GM21528 (cell line): Measurements from ENCODE around the gene KNTC1.
A peak's percentile ranks its signal among the peaks of the same experiment; 100 is the strongest.
"Not testable (repeated sequence)": the region's sequence is repeated elsewhere in the genome, so short reads cannot be mapped to it uniquely, and the experiment has no call there.

ENCODE experiments used
- ATAC-seq: cut with Tn5 transposase; IDR thresholded peaks from one replicate; pipeline ENCODE4 v1.9.1; 2021; ENCODE audit warnings: mild to moderate bottlenecking, moderate library complexity; ENCODE audit not compliant: unreplicated experiment, low FRiP score

The KNTC1 gene, protein sequence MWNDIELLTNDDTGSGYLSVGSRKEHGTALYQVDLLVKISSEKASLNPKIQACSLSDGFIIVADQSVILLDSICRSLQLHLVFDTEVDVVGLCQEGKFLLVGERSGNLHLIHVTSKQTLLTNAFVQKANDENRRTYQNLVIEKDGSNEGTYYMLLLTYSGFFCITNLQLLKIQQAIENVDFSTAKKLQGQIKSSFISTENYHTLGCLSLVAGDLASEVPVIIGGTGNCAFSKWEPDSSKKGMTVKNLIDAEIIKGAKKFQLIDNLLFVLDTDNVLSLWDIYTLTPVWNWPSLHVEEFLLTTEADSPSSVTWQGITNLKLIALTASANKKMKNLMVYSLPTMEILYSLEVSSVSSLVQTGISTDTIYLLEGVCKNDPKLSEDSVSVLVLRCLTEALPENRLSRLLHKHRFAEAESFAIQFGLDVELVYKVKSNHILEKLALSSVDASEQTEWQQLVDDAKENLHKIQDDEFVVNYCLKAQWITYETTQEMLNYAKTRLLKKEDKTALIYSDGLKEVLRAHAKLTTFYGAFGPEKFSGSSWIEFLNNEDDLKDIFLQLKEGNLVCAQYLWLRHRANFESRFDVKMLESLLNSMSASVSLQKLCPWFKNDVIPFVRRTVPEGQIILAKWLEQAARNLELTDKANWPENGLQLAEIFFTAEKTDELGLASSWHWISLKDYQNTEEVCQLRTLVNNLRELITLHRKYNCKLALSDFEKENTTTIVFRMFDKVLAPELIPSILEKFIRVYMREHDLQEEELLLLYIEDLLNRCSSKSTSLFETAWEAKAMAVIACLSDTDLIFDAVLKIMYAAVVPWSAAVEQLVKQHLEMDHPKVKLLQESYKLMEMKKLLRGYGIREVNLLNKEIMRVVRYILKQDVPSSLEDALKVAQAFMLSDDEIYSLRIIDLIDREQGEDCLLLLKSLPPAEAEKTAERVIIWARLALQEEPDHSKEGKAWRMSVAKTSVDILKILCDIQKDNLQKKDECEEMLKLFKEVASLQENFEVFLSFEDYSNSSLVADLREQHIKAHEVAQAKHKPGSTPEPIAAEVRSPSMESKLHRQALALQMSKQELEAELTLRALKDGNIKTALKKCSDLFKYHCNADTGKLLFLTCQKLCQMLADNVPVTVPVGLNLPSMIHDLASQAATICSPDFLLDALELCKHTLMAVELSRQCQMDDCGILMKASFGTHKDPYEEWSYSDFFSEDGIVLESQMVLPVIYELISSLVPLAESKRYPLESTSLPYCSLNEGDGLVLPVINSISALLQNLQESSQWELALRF (N-terminal part only)

DNA sequence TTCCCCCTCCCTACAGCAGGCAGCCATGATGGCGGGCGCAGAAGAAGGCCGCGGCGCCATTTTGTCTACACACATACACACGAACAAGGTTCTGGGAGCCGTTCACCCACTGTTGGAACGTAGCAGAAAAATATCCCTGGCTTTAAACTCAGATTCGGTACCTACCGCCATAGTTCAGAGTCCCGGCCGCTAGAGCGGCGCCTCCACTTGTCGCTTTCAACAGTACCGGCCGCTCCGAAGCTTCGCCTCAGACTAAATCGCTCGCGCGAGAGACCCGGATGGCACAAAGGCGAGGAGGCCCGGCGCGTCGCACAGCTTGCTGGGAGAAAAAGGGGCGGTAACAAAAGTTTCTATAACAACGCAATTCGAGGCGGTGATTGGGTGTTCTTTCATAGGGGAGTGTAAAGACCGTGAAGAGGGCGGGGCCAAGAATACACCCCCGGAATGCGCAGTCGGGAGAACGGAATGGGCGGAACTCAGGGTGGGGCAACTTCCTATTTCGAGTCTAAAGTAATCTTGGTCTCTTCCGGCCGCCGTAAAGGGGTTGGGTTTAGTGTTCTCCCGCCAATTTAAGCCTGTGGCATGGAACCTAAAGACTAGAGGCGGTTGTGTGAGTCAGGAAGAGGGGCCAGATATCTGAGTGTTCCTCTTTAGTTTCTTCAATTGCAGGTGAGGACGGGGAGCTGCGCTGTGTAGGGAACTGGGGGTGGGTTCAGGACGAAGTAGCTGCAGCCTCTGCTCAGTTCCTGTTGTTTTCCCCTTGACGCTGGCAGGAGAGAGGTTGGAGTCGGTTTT, at the start of gene KNTC1, which contains the start of gene RSRC2:
KNTC1 (plus strand) TSS at position 567 of the 795 bp plus-strand sequence. CDS start 2,815 bp downstream, outside the sequence.
RSRC2 (minus strand) TSS at position 254 of the 795 bp plus-strand sequence; CDS start at position 171, 83 bp downstream.
- peak; percentile 90 for ATAC-seq

DNA sequence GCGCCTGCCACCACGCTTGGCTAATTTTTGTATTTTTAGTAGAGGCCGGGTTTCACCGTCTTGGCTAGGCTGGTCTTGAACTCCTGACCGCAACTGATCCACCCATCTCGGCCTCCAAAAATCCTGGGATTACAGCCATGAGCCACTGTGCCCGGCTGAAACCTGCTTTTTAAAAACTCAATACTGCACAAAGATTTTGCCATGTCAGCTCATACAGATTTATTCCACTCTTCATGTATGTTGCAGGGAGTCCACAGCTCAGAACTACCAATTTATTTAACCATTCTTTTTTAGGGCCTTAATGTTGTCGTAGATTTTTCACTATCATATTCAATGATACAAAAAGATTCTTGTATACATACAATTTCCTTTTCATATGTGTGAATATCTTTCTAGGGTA, 46.3 kb upstream of the KNTC1 start:
- no peak for ATAC-seq

DNA sequence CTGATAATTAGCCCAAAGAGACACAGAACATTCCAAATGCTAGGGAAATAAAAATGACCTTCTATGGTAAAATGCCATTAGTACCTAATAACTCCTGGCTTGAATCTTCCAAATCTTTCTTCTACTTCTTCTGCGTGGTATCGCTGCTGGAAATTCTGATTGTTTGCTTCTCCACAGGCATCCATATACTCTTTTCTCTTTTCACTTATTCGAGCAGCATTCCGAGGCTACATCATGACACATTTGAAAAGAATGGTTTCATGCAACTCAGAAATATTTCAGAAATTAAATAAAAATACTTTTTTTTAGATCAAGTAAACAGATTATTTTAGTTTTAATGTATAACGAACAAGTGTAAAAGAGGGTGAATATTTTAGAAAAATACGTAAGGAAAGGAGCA, 45.2 kb upstream of the KNTC1 start:
- no peak for ATAC-seq

DNA sequence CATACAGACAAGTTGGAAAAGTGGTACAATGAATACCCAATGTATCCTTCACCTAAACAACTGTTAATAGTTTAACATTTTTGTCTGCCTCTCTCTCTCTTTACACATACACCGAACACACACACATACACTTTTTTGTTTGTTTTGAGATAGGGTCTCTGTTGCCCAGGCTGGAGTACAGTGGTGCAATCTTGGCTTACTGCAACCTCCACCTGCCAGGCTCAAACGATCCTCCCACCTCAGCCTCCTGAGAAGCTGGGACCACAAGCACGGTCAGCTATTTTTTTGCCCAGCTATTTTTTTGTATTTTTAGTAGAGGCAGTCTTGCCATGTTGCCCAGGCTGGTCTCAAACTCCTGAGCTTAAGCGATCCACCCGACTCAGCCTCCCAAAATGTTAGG, 43.1 kb upstream of the KNTC1 start:
- ATAC-seq = no peak

DNA sequence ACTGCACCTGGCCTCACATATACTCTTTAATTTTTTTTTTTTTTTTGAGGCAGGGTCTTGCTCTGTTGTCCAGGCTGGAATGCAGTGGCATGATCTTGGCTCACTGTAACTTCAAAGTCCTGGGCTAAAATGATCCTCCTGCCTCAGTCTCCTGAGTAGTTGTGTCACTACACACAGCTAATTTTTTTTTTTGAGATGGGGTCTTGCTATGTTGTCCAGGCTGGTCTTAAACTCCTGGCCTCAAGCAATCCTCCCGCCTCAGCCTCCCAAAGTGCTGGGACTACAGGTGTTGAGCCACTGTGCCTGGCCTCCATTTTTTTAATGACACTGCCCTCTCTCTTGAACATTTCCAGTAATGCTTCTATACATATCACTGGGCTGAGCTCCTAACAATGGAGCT, 42.7 kb upstream of the KNTC1 start:
- not testable (repeated sequence) for ATAC-seq

DNA sequence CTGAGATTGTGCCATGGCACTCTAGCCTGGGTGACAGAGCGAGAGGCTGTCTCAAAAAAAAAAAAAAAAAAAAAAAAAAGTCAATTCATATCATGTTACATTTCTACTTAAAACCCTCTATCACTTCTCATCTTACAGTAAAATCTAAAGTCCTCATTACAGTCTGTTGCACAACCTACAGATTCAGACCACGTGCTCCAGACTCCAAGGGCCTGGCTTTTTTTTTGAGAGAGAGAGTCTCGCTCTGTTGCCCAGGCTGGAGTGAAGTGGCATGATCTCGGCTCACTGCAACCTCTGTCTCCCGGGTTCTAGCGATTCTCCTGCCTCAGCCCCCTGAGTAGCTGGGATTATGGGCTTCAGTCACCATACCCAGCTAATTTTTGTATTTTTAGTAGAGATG, 40.7 kb upstream of the KNTC1 start:
- not testable (repeated sequence) for ATAC-seq

DNA sequence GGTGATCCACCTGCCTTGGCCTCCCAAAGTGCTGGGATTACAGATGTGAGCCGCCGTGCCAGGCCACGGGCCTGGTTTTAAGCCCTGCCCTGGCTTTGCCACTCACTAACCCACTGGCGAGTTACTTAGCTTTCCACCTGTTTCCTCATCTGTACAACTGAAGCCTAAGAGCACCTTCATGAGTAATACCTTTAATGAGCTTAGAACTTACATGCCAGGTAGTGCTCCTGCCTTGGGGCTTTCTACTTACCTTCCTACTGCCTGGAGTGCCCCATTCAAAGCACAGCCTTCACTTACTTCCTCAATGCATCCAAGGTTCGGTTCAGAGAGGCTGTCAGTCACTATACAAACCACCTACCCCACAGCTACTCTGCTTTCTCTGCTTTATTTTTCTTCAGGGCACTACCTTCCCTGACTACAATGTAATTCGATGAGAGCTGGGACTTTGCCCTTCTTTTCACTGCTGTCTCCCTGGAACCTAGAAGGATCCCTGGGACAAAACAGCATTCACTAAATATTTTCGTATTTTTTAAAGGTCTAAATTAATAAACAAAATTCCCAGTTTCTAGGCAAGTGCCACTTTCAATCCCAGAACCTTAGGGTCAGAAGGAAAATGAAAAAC, 40.1 kb upstream of the KNTC1 start:
- ATAC-seq = no peak

DNA sequence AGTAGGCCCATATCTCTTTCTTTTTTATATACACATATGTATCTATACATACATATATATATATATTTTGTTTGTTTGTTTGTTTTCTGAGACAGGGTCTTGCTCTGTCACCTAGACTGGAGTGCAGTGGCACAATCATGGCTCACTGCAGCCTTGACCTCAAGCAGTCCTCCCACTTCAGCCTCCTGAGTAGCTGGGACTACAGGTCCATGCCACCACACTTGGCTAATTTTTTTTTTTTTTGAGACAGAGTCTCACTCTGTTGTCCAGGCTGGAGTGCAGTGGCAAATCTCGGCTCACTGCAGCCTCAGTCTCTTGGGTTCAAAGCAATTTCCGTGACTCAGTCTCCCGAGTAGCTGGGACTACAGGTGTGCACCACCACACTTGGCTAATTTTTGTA, 39.2 kb upstream of the KNTC1 start:
- not testable (repeated sequence) for ATAC-seq

DNA sequence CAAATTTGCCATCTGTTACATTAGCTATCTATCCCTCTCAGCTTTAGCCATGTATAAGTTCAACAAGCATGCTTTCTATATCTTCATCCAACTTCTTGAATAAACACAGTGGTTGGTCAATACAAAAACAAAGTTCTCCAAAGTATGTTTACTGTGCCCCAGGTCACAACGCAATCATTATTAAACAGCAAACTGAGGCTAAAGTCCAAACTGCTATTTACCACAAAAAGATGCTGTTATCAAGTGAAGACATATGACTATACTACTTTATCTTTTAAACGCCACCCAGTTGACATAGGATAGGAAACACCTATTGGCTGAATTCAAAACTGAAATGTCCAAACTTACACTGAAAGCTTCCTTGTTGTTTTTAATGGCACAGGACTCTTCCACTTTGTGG, 38.0 kb upstream of the KNTC1 start:
- ATAC-seq = no peak

DNA sequence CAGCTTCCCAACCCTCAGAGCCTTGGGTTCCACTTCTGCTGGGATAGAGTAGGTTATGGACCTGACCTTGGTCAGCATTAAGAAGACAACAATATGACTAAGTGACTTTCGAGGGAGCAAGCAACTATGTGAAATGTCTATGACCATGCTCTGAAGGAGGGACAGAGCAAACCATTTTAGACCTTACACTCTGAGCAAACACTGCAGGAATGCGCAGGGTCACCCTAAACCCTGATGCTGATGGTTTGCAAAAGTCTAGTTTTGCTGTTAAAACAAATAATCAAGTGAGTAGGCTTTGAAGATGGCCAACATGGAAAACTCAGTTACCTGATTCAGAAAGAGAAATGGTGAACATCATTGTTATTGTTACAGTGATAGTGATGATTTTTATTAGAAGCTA, 35.1 kb upstream of the KNTC1 start:
- no peak for ATAC-seq

DNA sequence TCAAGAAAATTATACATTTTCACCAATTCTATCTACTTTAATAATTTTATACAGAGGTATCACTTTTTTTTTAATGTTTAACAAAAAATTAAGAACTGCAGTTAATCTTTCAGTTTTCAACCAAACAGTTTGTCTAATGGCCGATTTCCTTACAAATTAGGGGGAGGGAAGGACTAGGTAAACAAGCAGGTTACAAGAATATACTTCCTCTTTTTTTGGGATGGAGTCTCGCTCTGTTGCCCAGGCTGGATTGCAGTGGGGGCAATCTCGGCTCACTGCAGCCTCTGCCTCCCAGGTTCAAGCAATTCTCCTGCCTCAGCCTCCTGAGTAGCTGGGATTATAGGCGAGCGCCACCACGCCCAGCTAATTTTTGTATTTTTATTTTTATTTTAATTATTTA, 33.8 kb upstream of the KNTC1 start:
- ATAC-seq = not testable (repeated sequence)

DNA sequence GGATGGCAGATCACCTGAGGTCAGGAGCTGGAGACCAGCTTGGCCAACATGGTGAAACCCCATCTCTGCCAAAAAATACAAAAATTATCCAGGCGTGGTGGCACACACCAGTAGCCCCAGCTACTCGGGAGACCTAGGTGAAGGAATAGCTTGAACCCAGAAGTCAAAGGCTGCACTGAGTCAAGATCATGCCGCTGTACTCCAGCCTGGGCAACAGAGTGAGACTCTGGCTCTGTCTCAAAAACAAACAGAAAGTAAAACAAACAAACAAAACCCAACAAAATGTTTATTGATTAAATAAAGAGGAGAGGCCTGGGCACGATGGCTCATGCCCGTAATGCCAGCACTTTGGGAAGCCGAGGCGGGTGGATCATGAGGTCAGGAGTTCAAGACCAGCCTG, 31.8 kb upstream of the KNTC1 start:
- ATAC-seq = no peak

DNA sequence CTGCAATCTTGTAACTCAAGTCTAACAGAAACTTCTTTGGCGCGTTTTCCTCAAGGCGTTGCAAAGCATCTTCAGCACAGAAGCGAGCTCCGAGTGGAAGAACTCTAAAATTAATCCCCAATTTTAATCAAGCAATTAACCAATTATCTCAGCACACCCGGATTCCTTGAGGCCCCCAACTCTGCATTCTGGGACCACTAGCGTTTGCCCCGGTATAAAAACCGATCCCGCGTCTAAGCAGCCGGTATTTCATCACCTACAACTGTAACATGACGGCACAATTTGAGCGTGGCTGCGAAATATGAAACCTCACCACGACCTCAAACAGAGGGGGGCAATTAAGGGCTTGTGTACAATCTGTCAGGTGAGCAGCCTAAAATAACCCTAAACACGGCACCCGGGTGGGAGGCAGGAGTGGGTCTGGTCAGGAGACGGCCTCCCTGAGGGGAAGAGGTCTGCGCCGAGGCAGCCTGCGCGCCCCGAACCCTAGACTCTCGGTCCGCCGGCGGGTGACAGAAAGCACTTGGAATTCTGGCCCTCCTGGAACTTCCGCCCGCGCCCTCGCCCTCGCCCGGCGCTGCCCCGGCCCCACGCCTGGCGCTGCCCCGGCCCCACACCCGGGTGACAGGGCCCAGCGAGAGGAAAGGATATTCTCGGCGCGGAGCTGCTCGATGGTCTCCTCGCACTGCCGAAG, 26.9 kb upstream of the KNTC1 start:
- ATAC-seq = peak; percentile 28

DNA sequence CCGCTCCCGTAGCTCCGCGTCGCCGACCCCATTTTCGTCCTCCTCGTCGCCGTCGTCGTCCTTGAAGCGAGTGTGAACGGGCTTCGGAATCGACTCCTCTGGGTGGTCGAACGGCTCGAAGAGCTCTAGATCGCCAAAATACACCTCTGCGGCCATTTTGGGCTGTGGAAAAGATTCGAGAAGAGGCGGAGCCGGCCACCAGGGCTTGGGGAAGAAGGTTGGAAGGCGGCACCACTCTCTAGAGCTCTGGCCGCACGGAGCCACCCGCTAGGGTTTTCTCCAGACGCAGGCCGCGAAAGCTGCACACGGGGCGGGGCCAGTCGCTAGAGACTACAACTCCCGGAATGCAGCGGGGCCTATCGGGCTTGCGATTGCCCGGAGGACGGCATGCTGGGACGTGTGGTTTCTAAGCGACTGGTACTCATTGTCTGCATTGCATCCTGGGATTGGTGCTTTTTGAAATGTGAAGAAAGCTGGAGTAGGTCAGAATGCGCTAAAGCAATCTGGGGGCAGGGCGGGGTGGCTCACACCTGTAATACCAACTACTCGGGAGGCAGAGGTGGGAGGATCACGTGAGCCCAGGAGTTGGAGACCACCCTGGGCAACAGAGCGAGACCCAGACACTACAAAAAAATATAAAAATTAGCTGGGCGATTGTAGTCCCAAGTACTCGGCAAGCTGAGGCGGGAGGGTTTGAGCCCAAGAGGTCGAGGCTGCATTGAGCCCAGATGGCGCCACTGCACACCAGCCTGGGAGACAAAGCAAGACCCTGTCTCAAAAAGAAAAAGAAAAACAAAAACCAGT, 26.2 kb upstream of the KNTC1 start, which contains the start of gene ZCCHC8:
ZCCHC8 (minus strand) TSS at position 248 of the 804 bp plus-strand sequence; CDS start at position 156, 92 bp downstream.
- ATAC-seq = peak; percentile 89

DNA sequence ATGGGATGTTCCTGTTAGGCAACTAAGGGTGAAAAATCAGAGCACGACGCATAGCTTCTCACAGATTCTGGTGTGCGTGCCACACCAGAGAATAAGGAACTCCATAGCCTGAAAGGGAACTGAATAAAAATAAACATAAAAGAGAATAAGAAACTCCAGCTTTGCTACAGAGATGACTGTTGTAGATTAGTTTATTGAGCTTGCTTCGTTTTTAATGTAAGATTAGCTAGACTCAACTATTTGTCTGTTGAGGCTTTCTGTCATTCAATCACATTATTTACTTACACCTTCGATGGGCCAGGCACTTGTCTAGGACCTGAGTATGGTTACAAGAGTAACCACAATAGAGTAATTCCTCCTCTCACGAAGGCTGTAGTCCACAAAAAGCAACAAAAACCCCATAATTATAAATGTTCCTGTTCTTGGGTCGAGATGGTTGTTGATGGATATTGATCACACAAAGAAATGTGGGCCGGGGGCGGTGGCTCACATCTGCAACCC, 25.5 kb upstream of the KNTC1 start:
- ATAC-seq = no peak

DNA sequence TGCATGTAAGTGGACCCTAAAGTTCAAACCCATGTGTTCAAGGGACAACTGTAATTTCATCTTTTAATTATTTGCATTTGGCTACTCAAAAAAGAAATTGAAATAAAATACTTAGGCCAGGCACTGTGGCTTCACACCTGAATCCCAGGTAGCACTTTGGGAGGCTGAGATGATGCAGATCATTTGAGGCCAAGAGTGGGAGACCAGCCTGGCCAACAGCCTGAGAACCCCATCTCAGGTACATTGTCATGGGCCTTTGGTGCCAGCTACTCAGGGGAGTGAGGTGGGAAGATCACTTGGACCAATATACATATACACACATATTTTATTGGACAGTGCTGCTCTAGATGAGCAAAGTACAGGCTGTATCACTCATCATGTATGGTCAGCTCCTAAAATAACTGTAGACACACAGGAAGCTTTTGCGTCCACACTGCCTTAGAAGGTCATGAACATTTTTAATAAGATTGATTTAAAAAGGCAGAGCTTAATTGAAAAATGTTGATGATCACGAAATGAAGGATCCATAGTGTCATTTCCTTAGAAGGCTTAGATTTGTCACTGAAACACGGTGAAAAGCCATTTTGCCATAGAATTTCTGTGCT, 23.8 kb upstream of the KNTC1 start:
- ATAC-seq = no peak
